ENCODE measurements around the gene CDK5.

Gene CDK5

GRCh38 chr7:151057506-151057988, at the start of gene CDK5:
TSS of gene CDK5 (minus strand) at chr7:151057897. CDS start at chr7:151057848, 49 bp downstream.
- Histone ChIP-seq H3K27me3 (ENCODE audit: low read depth, low read length) (no peaks in the 10 kb centered on the region), H3K9ac (ENCODE audit: low read length) (peak within 1 kb of the TSS; percentile 87), H3K36me3 (replicated peaks; ENCODE audit: low read depth, low read length) (no peaks in the 10 kb centered on the region), H3K4me3 (ENCODE audit: low read length) (peak within 1 kb of the TSS; percentile 90), H2AFZ (ENCODE audit: low read depth, low read length) (peak within 1 kb of the TSS; percentile 52; the same call in 1 of the 2 replicates), H3K4me2 (ENCODE audit: low read length) (peak within 1 kb of the TSS; percentile 99), H3K9me3 (ENCODE audit: insufficient read depth, low read length) (no peaks in the 10 kb centered on the region), H3K27ac (ENCODE audit: low read length) (peak within 1 kb of the TSS; percentile 72), H4K20me1 (ENCODE audit: insufficient read depth, low read length) (peaks cover 12% of the 10 kb centered on the region), H3K4me1 (ENCODE audit: low read length) (peaks cover 16% of the 10 kb centered on the region), H3K79me2 (ENCODE audit: low read length) (peaks cover 26% of the 10 kb centered on the region)
- TF ChIP-seq CTCF (IDR thresholded peaks at IDR 0.05; ENCODE audit: low read depth, low read length) (no peak), EZH2phosphoT487 (IDR thresholded peaks at IDR 0.05; ENCODE audit: low read depth) (no peak)

GRCh38 chr7:151104411-151105235, 46.9 kb upstream of the CDK5 start:
- Histone ChIP-seq H3K27ac (ENCODE audit: low read length) (no peak overlapping the region), H3K4me2 (ENCODE audit: low read length) (no peak overlapping the region), H3K79me2 (ENCODE audit: low read length) (peaks cover 32% of the 10 kb centered on the region), H3K4me3 (ENCODE audit: low read length) (no peak overlapping the region), H3K9me3 (ENCODE audit: insufficient read depth, low read length) (no peaks in the 10 kb centered on the region), H3K4me1 (ENCODE audit: low read length) (no peaks in the 10 kb centered on the region), H4K20me1 (ENCODE audit: insufficient read depth, low read length) (peaks cover 49% of the 10 kb centered on the region), H2AFZ (ENCODE audit: low read depth, low read length) (no peak overlapping the region), H3K36me3 (replicated peaks; ENCODE audit: low read depth, low read length) (no peaks in the 10 kb centered on the region), H3K9ac (ENCODE audit: low read length) (no peak overlapping the region), H3K27me3 (ENCODE audit: low read depth, low read length) (no peaks in the 10 kb centered on the region)
- TF ChIP-seq EZH2phosphoT487 (IDR thresholded peaks at IDR 0.05; ENCODE audit: low read depth), result no peak
- TF ChIP-seq CTCF (IDR thresholded peaks at IDR 0.05; ENCODE audit: low read depth, low read length), result no peak

- Histone ChIP-seq H3K4me2 (ENCODE audit: low read length) (no peak overlapping the region), H3K36me3 (replicated peaks; ENCODE audit: low read depth, low read length) (no peaks in the 10 kb centered on the region), H3K9me3 (ENCODE audit: insufficient read depth, low read length) (no peaks in the 10 kb centered on the region), H3K79me2 (ENCODE audit: low read length) (peaks cover 37% of the 10 kb centered on the region), H2AFZ (ENCODE audit: low read depth, low read length) (no peak overlapping the region), H3K4me1 (ENCODE audit: low read length) (no peaks in the 10 kb centered on the region), H4K20me1 (ENCODE audit: insufficient read depth, low read length) (peaks cover 50% of the 10 kb centered on the region), H3K4me3 (ENCODE audit: low read length) (no peak overlapping the region), H3K27ac (ENCODE audit: low read length) (no peak overlapping the region), H3K9ac (ENCODE audit: low read length) (no peak overlapping the region), H3K27me3 (ENCODE audit: low read depth, low read length) (no peaks in the 10 kb centered on the region)
- TF ChIP-seq CTCF (IDR thresholded peaks at IDR 0.05; ENCODE audit: low read depth, low read length) (no peak), EZH2phosphoT487 (IDR thresholded peaks at IDR 0.05; ENCODE audit: low read depth) (no peak)
Observed at GRCh38 chr7:151103973-151104372, 46.3 kb upstream of the CDK5 start.

GRCh38 chr7:151102991-151103390, 45.3 kb upstream of the CDK5 start:
- no peaks in the 10 kb centered on the region for H3K27me3 ChIP-seq (ENCODE audit: low read depth, low read length)
- no peak overlapping the region for H3K9ac ChIP-seq (ENCODE audit: low read length)
- no peaks in the 10 kb centered on the region for H3K4me1 ChIP-seq (ENCODE audit: low read length)
- no peak overlapping the region for H3K27ac ChIP-seq (ENCODE audit: low read length)
- TF ChIP-seq CTCF (IDR thresholded peaks at IDR 0.05; ENCODE audit: low read depth, low read length), result no peak
- TF ChIP-seq EZH2phosphoT487 (IDR thresholded peaks at IDR 0.05; ENCODE audit: low read depth), result no peak
- H2AFZ ChIP-seq (ENCODE audit: low read depth, low read length), result no peak overlapping the region
- H3K9me3 ChIP-seq (ENCODE audit: insufficient read depth, low read length), result no peaks in the 10 kb centered on the region
- H4K20me1 ChIP-seq (ENCODE audit: insufficient read depth, low read length), result peaks cover 50% of the 10 kb centered on the region
- H3K36me3 ChIP-seq (replicated peaks; ENCODE audit: low read depth, low read length), result no peaks in the 10 kb centered on the region
- no peak overlapping the region for H3K4me2 ChIP-seq (ENCODE audit: low read length)
- H3K4me3 ChIP-seq (ENCODE audit: low read length), result no peak overlapping the region
- peaks cover 40% of the 10 kb centered on the region for H3K79me2 ChIP-seq (ENCODE audit: low read length)
